ENCODE measurements around the gene TUBGCP3.
"Not testable (repeated sequence)": the region's sequence is repeated elsewhere in the genome, so short reads cannot be mapped to it uniquely, and the experiment has no call there.

Gene TUBGCP3

GRCh38 chr13:112486386-112487126 lies 101.4 kb downstream of the TUBGCP3 start:
- POLR2A ChIA-PET, result no interaction called here
- CTCF ChIA-PET, result no interaction called here
- H3K4me3 ChIP-seq (ENCODE audit: low read depth, low read length), result no peak overlapping the region
- TF ChIP-seq CTCF (IDR thresholded peaks at IDR 0.05; ENCODE audit: insufficient read depth, low read length, missing control alignments), result no peak
- DNase-seq (ENCODE audit: low read depth, low spot score), result no peak

GRCh38 chr13:112485814-112486213 lies 102.1 kb downstream of the TUBGCP3 start:
- POLR2A ChIA-PET; DNase-seq (ENCODE audit: low read depth, low spot score): not testable (repeated sequence)

GRCh38 chr13:112483299-112483698 lies 104.7 kb downstream of the TUBGCP3 start:
- no peak for DNase-seq (ENCODE audit: low read depth, low spot score)
- no peak for TF ChIP-seq CTCF (IDR thresholded peaks at IDR 0.05; ENCODE audit: insufficient read depth, low read length, missing control alignments)
- CTCF ChIA-PET, result no interaction called here
- POLR2A ChIA-PET, result no interaction called here
- H3K4me3 ChIP-seq (ENCODE audit: low read depth, low read length), result no peak overlapping the region

More at GRCh38 chr13:112485814-112486213, 102.1 kb downstream of the TUBGCP3 start:
- H3K4me3 ChIP-seq (ENCODE audit: low read depth, low read length); CTCF ChIA-PET: not testable (repeated sequence)

- no peak for TF ChIP-seq CTCF (IDR thresholded peaks at IDR 0.05; ENCODE audit: insufficient read depth, low read length, missing control alignments)
- ChIA-PET CTCF (no interaction called here), POLR2A (no interaction called here)
- no peak for DNase-seq (ENCODE audit: low read depth, low spot score)
- H3K4me3 ChIP-seq (ENCODE audit: low read depth, low read length), result no peak overlapping the region
Observed at GRCh38 chr13:112481458-112481857, 106.5 kb downstream of the TUBGCP3 start.

GRCh38 chr13:112479389-112479788 lies 108.6 kb downstream of the TUBGCP3 start:
- DNase-seq (ENCODE audit: low read depth, low spot score), result no peak
- no peak overlapping the region for H3K4me3 ChIP-seq (ENCODE audit: low read depth, low read length)
- ChIA-PET POLR2A (no interaction called here), CTCF (no interaction called here)
- no peak for TF ChIP-seq CTCF (IDR thresholded peaks at IDR 0.05; ENCODE audit: insufficient read depth, low read length, missing control alignments)

GRCh38 chr13:112477070-112477619 lies 110.8 kb downstream of the TUBGCP3 start:
- TF ChIP-seq CTCF (IDR thresholded peaks at IDR 0.05; ENCODE audit: insufficient read depth, low read length, missing control alignments), result no peak
- CTCF ChIA-PET, result no interaction called here
- DNase-seq (ENCODE audit: low read depth, low spot score), result no peak
- POLR2A ChIA-PET, result no interaction called here
- no peak overlapping the region for H3K4me3 ChIP-seq (ENCODE audit: low read depth, low read length)

- CTCF ChIA-PET, result no interaction called here
- TF ChIP-seq CTCF (IDR thresholded peaks at IDR 0.05; ENCODE audit: insufficient read depth, low read length, missing control alignments), result no peak
- POLR2A ChIA-PET, result no interaction called here
- no peak for DNase-seq (ENCODE audit: low read depth, low spot score)
- H3K4me3 ChIP-seq (ENCODE audit: low read depth, low read length), result no peak overlapping the region
Observed at GRCh38 chr13:112475889-112476288, 112.1 kb downstream of the TUBGCP3 start.
